HepG2 (cell line): ENCODE data around the gene HNRNPM. TPM values are rescaled to one million over a fixed set of nuclear protein-coding genes. Genes with fewer than 3 reads are reported as not detected.

Experiments used
- ATAC-seq: fragments of 200-7000 bp; cut with Tn5 transposase; 3 replicates; pipeline ENCODE4 v1.9.1; 2020; ENCODE audit warnings: mild to moderate bottlenecking, moderate library complexity
- BruUV-seq: library from RNA; stranded (reverse); fragments of 400-500 nt; replicated peaks from 2 replicates; lab custom pipeline; 2021; lab: Mats Ljungman, UMichigan
- CTCF ChIA-PET: fragments of 300-600 bp; formaldehyde crosslinking; extraction: SDS; loops from one replicate; lab custom pipeline; 2021; ENCODE audit warnings: low total read pairs, inconsistent platforms, low intra/inter-chr PET ratio; lab: Yijun Ruan, JAX
- POLR2A ChIA-PET: fragments of 350-600 bp; sonication (Branson Sonifier 250); formaldehyde crosslinking; loops from one replicate; lab custom pipeline; 2020; ENCODE audit warnings: antibody characterized with exemption, inconsistent platforms; lab: Yijun Ruan, JAX
- DNase-seq: peaks from one replicate; pipeline ENCODE4 v3.0.0-alpha.2; 2015; ENCODE audit warnings: low spot score
- FAIRE-seq: peaks from 3 replicates; lab custom pipeline; 2011; peaks lifted over from hg19 to GRCh38; lab: Jason Lieb, UNC
- H2AFZ ChIP-seq: one replicate; pipeline ENCODE4 v1.6.1; 2011; ENCODE audit warnings: low read length, inconsistent platforms
- H3K27ac ChIP-seq: fragments of 300-600 bp; 3 replicates; pipeline ENCODE4 v1.8.0; 2011; ENCODE audit warnings: mixed run types, mild to moderate bottlenecking, mixed read lengths, low read length, inconsistent platforms; ENCODE audit not compliant: insufficient read depth; ENCODE audit errors: extremely low read length
- H3K27me3 ChIP-seq, 2 experiments: fragments of 200-600 bp in 1 of 2; 2 replicates in 1 of 2; 3 replicates in 1 of 2; pipeline versions ENCODE4 v1.6.0 to v1.8.0; 2011; ENCODE audit warnings: low read length in 2 of 2, mild to moderate bottlenecking in 2 of 2, moderate library complexity in 2 of 2, inconsistent platforms in 1 of 2; ENCODE audit not compliant: insufficient read depth in 2 of 2, control insufficient read depth in 1 of 2
- H3K36me3 ChIP-seq, 2 experiments: fragments of 200-600 bp in 1 of 2; replicated peaks in 1 of 2; 2 replicates in 1 of 2; 3 replicates in 1 of 2; pipeline versions ENCODE4 v1.5.1 to v1.8.0; 2011; ENCODE audit warnings: low read length in 2 of 2, inconsistent platforms in 1 of 2; ENCODE audit not compliant: insufficient read depth in 2 of 2, control insufficient read depth in 1 of 2
- H3K4me1 ChIP-seq: 2 replicates; pipeline ENCODE4 v1.5.1; 2012; ENCODE audit warnings: low read length, inconsistent platforms; ENCODE audit not compliant: insufficient read depth
- H3K4me2 ChIP-seq: 2 replicates; pipeline ENCODE4 v1.6.0; 2011; ENCODE audit warnings: low read depth, low read length, inconsistent platforms
- H3K4me3 ChIP-seq, 3 experiments: fragments of 200-600 bp in 1 of 3; sonication (generic), shearing (Covaris generic) in 1 of 3; replicated peaks in 1 of 3; 2 replicates each; pipeline ENCODE4 v1.5.1; 2011 to 2016; ENCODE audit warnings: low read length in 3 of 3, inconsistent platforms in 2 of 3, low read depth in 2 of 3, mild to moderate bottlenecking in 2 of 3, control low read depth in 1 of 3, mixed read lengths in 1 of 3; ENCODE audit not compliant: insufficient read depth in 1 of 3
- H3K79me2 ChIP-seq: one replicate; pipeline ENCODE4 v1.6.1; 2011; ENCODE audit warnings: low read length, inconsistent platforms; ENCODE audit not compliant: insufficient read depth
- H3K9ac ChIP-seq: 2 replicates; pipeline ENCODE4 v1.6.0; 2011; ENCODE audit warnings: mild to moderate bottlenecking, low read depth, low read length, inconsistent platforms; ENCODE audit not compliant: insufficient read depth
- H3K9me3 ChIP-seq: 2 replicates; pipeline ENCODE4 v1.5.1; 2012; ENCODE audit warnings: mild to moderate bottlenecking, low read length
- H4K20me1 ChIP-seq: 2 replicates; pipeline ENCODE4 v1.6.0; 2011; ENCODE audit warnings: inconsistent platforms, mild to moderate bottlenecking, low read length, moderate library complexity; ENCODE audit not compliant: insufficient read depth
- ARID5B ChIP-seq: IDR thresholded peaks from 2 replicates; pipeline ENCODE4 v1.4.0; 2020; ENCODE audit warnings: mild to moderate bottlenecking, missing genetic modification reagents
- CEBPG ChIP-seq: IDR thresholded peaks from 2 replicates; pipeline ENCODE4 v1.6.1; 2016
- FOXA3 ChIP-seq: IDR thresholded peaks from 2 replicates; pipeline ENCODE4 v1.6.1; 2016; ENCODE audit warnings: missing genetic modification reagents, missing compliant biosample characterization
- RBFOX2 ChIP-seq: fragments of 200-400 bp; formaldehyde crosslinking; IDR thresholded peaks from 2 replicates; pipeline ENCODE4 v1.6.1; 2017; ENCODE audit warnings: low read depth, mild to moderate bottlenecking, low read length
- ZNF292 ChIP-seq: sonication (generic); formaldehyde crosslinking; IDR thresholded peaks from 2 replicates; pipeline ENCODE4 v1.8.1; 2022; ENCODE audit warnings: mild to moderate bottlenecking, low read depth, missing genetic modification reagents, borderline replicate concordance
- ZNF770 ChIP-seq: sonication (generic); formaldehyde crosslinking; IDR thresholded peaks from 2 replicates; pipeline ENCODE4 v1.5.0; 2020; ENCODE audit warnings: mild to moderate bottlenecking, missing genetic modification reagents
- ZNF773 ChIP-seq: sonication (generic); formaldehyde crosslinking; IDR thresholded peaks from 2 replicates; pipeline ENCODE4 v1.4.0; 2020; ENCODE audit warnings: missing genetic modification reagents, borderline replicate concordance
- WGBS: methylation state at CpG from one replicate; pipeline ENCODE4 v1.1.6; 2017; ENCODE audit warnings: low lambda C conversion rate; 5-methylcytosine and 5-hydroxymethylcytosine counted together
- in situ Hi-C: cut with HindIII; loops from 2 replicates; pipeline ENCODE4 v1.10.0; 2017; ENCODE audit warnings: low pct_unique_long_range_greater_than_20kb; ENCODE audit not compliant: extremely low pct_ligation_motif_present
- intact Hi-C: fragments of 100-400 bp; cut with micrococcal nuclease; formaldehyde crosslinking; loops from one replicate; pipeline ENCODE4 v1.10.0; 2022; ENCODE audit not compliant: unreplicated experiment
- polyA plus RNA-seq, 8 experiments: library from polyadenylated mRNA; depleted of rRNA in 3 of 8; stranded (reverse) in 7 of 8; unstranded in 1 of 8; fragments of >200 nt; fragmentation: Illumina TruSeq in 4 of 8; extraction: Trizol in 4 of 8; gene quantifications; 2 replicates each; pipeline versions ENCODE4 v1.2.1 to v1.2.3, GENCODE V29; 2011 to 2016; ENCODE audit warnings: low read depth in 4 of 8, missing spikeins in 1 of 8, mixed read lengths in 1 of 8; ENCODE audit not compliant: insufficient read depth in 1 of 8
- total RNA-seq, 5 experiments: library from RNA; depleted of rRNA; stranded (reverse); fragments of >200 nt; fragmentation: Illumina TruSeq; extraction: Trizol; gene quantifications; 2 replicates each; pipeline ENCODE4 v1.2.3, GENCODE V29; 2016; ENCODE audit warnings: low read depth in 1 of 5

Gene HNRNPM
- total and polyA plus RNA-seq, 2 of the 13 experiments (the other 11 are each of a cell fraction or from before 2014, with no cell fraction given), result 56.7 to 102 TPM

GRCh38 chr19:8452446-8453123 is 7.8 kb downstream of the HNRNPM start:
- TF ChIP-seq CEBPG (peak; percentile 39; the same call in 1 of the 2 replicates), ZNF773 (no peak), FOXA3 (CRISPR knock-in tag) (peak; percentile 7; the same call in 1 of the 2 replicates), ARID5B (CRISPR knock-in tag) (0 out of 2 replicates have a peak, but pooled peaks have one; percentile 14), ZNF770 (CRISPR knock-in tag) (peak; percentile 67), ZNF292 (CRISPR knock-in tag) (no peak), RBFOX2 (0 out of 2 replicates have a peak, but pooled peaks have one; percentile 37)
- ChIA-PET CTCF (no interaction called here), POLR2A (interaction anchor here (0.9 to 1.4 kb wide), 3 partner anchors 29 to 61 kb away, joined by 3 to 6 read pairs (median 3); partner anchors contain the start of gene ZNF414)
- no peak overlapping the region for H3K4me3 ChIP-seq
- H3K27me3 ChIP-seq, result no peaks in the 10 kb centered on the region
- no peak overlapping the region for H3K9ac ChIP-seq
- peaks cover 20 to 49% of the 10 kb centered on the region in 2 experiments for H3K36me3 ChIP-seq
- ATAC-seq (no peak), FAIRE-seq (no peak), DNase-seq (no peak)
- no TSS peak for BruUV-seq
- H3K79me2 ChIP-seq, result peaks cover 96% of the 10 kb centered on the region
- no peak overlapping the region for H2AFZ ChIP-seq
- H3K4me2 ChIP-seq, result 0 out of 2 replicates have a peak overlapping the region, but pooled peaks have one; percentile 18
- no peaks in the 10 kb centered on the region for H3K9me3 ChIP-seq
- H3K4me1 ChIP-seq, result peaks cover 75% of the 10 kb centered on the region
- in situ Hi-C loops (loop anchor here (5.0 kb wide), 1 partner anchor 40 kb away; the partner anchor contains the start of gene MARCHF2), intact Hi-C loops (no loop called here)
- peaks cover 94% of the 10 kb centered on the region for H4K20me1 ChIP-seq
- H3K27ac ChIP-seq, result no peak overlapping the region
- WGBS, result 72% methylated on average over 4 of the region's 4 CpGs
